Ishikawa (cell line): ENCODE measurements around the gene PLXNA2.

ENCODE experiments used
- CEBPB ChIP-seq: IDR thresholded peaks from 2 replicates; pipeline ENCODE4 v1.6.1; 2012
- CREB1 ChIP-seq: IDR thresholded peaks from 2 replicates; pipeline ENCODE4 v1.6.1; 2012; ENCODE audit warnings: low read depth
- EGR1 ChIP-seq: IDR thresholded peaks from 2 replicates; pipeline ENCODE4 v1.6.1; 2012
- EP300 ChIP-seq: IDR thresholded peaks from 2 replicates; pipeline ENCODE4 v1.6.1; 2012; ENCODE audit warnings: borderline replicate concordance
- FOXM1 ChIP-seq: IDR thresholded peaks from 2 replicates; pipeline ENCODE4 v1.6.1; 2012; ENCODE audit warnings: low read depth, borderline replicate concordance
- MAX ChIP-seq: IDR thresholded peaks from 2 replicates; pipeline ENCODE4 v1.6.1; 2012
- NFIC ChIP-seq: IDR thresholded peaks from 2 replicates; pipeline ENCODE4 v1.6.1; 2012
- RAD21 ChIP-seq: IDR thresholded peaks from 2 replicates; pipeline ENCODE4 v1.6.1; 2012; ENCODE audit warnings: low read depth
- REST ChIP-seq: IDR thresholded peaks from 2 replicates; pipeline ENCODE4 v1.6.1; 2012; ENCODE audit warnings: low read depth, mild to moderate bottlenecking
- TAF1 ChIP-seq: IDR thresholded peaks from 2 replicates; pipeline ENCODE4 v1.6.1; 2012; ENCODE audit warnings: low read depth, mild to moderate bottlenecking
- TCF12 ChIP-seq: IDR thresholded peaks from 2 replicates; pipeline ENCODE4 v1.6.1; 2012; ENCODE audit warnings: low read depth
- TEAD4 ChIP-seq: IDR thresholded peaks from 2 replicates; pipeline ENCODE4 v1.6.1; 2012
- USF1 ChIP-seq: IDR thresholded peaks from 2 replicates; pipeline ENCODE4 v1.6.1; 2012
- YY1 ChIP-seq: IDR thresholded peaks from 2 replicates; pipeline ENCODE4 v1.6.1; 2012; ENCODE audit warnings: low read depth
- ZBTB7A ChIP-seq: IDR thresholded peaks from 2 replicates; pipeline ENCODE4 v1.6.1; 2012; ENCODE audit warnings: low read depth

PLXNA2 gene

GRCh38 chr1:208127792-208128529 is 116.2 kb downstream of the PLXNA2 start:
- TF ChIP-seq EGR1 (no peak), MAX (no peak), RAD21 (no peak), ZBTB7A (no peak)

GRCh38 chr1:208127284-208127683 is 116.9 kb downstream of the PLXNA2 start:
- TF ChIP-seq TEAD4, result no peak
- TF ChIP-seq USF1, result no peak
- TF ChIP-seq NFIC, result no peak
- TF ChIP-seq CEBPB, result no peak
- TF ChIP-seq YY1, result no peak
- no peak for TF ChIP-seq MAX
- no peak for TF ChIP-seq EGR1
- TF ChIP-seq TCF12, result no peak

GRCh38 chr1:208126108-208126507 is 118.1 kb downstream of the PLXNA2 start:
- no peak for TF ChIP-seq EP300
- no peak for TF ChIP-seq USF1
- no peak for TF ChIP-seq MAX
- no peak for TF ChIP-seq CREB1
- TF ChIP-seq CEBPB, result no peak
- no peak for TF ChIP-seq EGR1

- TF ChIP-seq TEAD4, result no peak
- TF ChIP-seq CEBPB, result peak; percentile 85
These were observed 121.4 kb downstream of the PLXNA2 start for GRCh38 chr1:208122612-208123358.

- no peak for TF ChIP-seq CEBPB
- no peak for TF ChIP-seq EGR1
- TF ChIP-seq REST, result no peak
- no peak for TF ChIP-seq FOXM1
- no peak for TF ChIP-seq NFIC
- no peak for TF ChIP-seq YY1
- TF ChIP-seq CREB1, result no peak
- no peak for TF ChIP-seq EP300
- TF ChIP-seq TEAD4, result no peak
- TF ChIP-seq USF1, result no peak
These were observed 122.3 kb downstream of the PLXNA2 start for GRCh38 chr1:208121813-208122364.

- TF ChIP-seq EGR1 (no peak), CEBPB (no peak), RAD21 (no peak), YY1 (no peak), TAF1 (no peak)
These were observed 123.8 kb downstream of the PLXNA2 start for GRCh38 chr1:208120431-208120790.

- TF ChIP-seq RAD21 (no peak), USF1 (no peak), YY1 (no peak), CREB1 (no peak), TAF1 (no peak), REST (no peak), EGR1 (no peak), CEBPB (no peak), MAX (no peak), EP300 (no peak), NFIC (no peak)
These were observed 125.2 kb downstream of the PLXNA2 start for GRCh38 chr1:208118841-208119606.
